Measurements from ENCODE around the gene MISP3. TPM values are rescaled to one million over a fixed set of nuclear protein-coding genes. Genes with fewer than 3 reads are reported as not detected.

MISP3 gene
- polyA plus RNA-seq, 2 of the 4 experiments (the other 2 are of a cell fraction) = 1.9 to 2.3 TPM

DNA sequence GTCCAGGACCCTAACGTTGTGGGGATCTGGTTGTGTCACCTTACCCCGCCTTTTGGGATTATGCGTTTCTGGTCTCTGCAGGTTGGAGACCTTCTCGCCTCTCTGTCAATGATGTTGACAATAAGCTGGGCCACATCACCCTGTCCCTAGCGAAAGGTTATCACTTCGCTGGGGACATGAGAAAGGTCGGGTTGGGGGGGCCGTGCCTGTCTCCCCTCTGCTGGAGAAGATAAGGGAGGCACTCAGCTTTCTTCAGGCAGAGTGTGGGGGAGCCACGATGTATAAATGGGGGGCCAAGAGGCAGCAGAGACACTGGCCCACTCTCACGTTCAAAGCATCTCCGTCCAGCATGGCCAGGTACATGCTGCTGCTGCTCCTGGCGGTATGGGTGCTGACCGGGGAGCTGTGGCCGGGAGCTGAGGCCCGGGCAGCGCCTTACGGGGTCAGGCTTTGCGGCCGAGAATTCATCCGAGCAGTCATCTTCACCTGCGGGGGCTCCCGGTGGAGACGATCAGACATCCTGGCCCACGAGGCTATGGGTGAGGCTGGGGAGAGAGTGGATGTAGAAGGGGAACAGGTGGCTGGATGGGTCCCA is 44.6 kb upstream of the MISP3 start, which contains the start of gene RLN3:
Gene RLN3 (plus strand): TSS at position 293 of the 595 bp plus-strand sequence. CDS start 57 bp downstream, at position 350.
- Histone ChIP-seq H3K27ac (no peak within 1 kb of the TSS), H3K4me1 (peaks cover 9% of the 10 kb centered on the region; the same call in 2 of the 3 replicates), H3K4me2 (no peak within 1 kb of the TSS), H3K4me3 (no peak within 1 kb of the TSS), H3K9me3 (no peaks in the 10 kb centered on the region)
- WGBS (ENCODE audit: missing lambda C conversion rate) = 64% methylated on average over 17 of the region's 24 CpGs
- ChIA-PET CTCF (interaction anchor here (0.6 kb wide), 1 partner anchor 15 kb away, joined by 3 read pairs; no protein-coding TSS in a partner anchor), POLR2A (no interaction called here)
- FAIRE-seq = no peak
- no peak for TF ChIP-seq ZSCAN20 (CRISPR knock-in tag; IDR thresholded peaks at IDR 0.05)
- no peak for TF ChIP-seq KDM5A (IDR thresholded peaks at IDR 0.05)
- TF ChIP-seq SMC3 (IDR thresholded peaks at IDR 0.05) = no peak
- TF ChIP-seq RAD21 (conservative IDR thresholded peaks at IDR 0.05 in 1 of 2, IDR thresholded peaks at IDR 0.05 in 1 of 2) = no peak
- TF ChIP-seq CHD2 (IDR thresholded peaks at IDR 0.05; ENCODE audit: low read length, partially characterized antibody) = no peak
- no peak for TF ChIP-seq JUNB (IDR thresholded peaks at IDR 0.05)
- TF ChIP-seq FOSL2 (IDR thresholded peaks at IDR 0.05) = no peak
- no peak for TF ChIP-seq FOSL2 (CRISPR knock-in tag; IDR thresholded peaks at IDR 0.05)
- TF ChIP-seq MAX (IDR thresholded peaks at IDR 0.05) = no peak
- TF ChIP-seq HDAC2 (IDR thresholded peaks at IDR 0.05) = no peak
- TF ChIP-seq RARB (CRISPR knock-in tag; IDR thresholded peaks at IDR 0.05) = no peak
- TF ChIP-seq HOXB13 (CRISPR knock-in tag; IDR thresholded peaks at IDR 0.05; ENCODE audit: low read depth) = no peak
- TF ChIP-seq MYC (IDR thresholded peaks at IDR 0.05; ENCODE audit: borderline replicate concordance, low read length) = no peak
- no peak for TF ChIP-seq FOSB (CRISPR knock-in tag; IDR thresholded peaks at IDR 0.05)
- TF ChIP-seq NPAS2 (CRISPR knock-in tag; IDR thresholded peaks at IDR 0.05; ENCODE audit: borderline replicate concordance) = no peak
- TF ChIP-seq HOXA7 (CRISPR knock-in tag; IDR thresholded peaks at IDR 0.05) = no peak
- TF ChIP-seq HOXB5 (CRISPR knock-in tag; IDR thresholded peaks at IDR 0.05) = no peak
- TF ChIP-seq NR3C1 (IDR thresholded peaks at IDR 0.05) = no peak
- TF ChIP-seq CBX8 (IDR thresholded peaks at IDR 0.05) = no peak
- no peak for TF ChIP-seq USF2 (IDR thresholded peaks at IDR 0.05)
- no peak for TF ChIP-seq PHF8 (IDR thresholded peaks at IDR 0.05; ENCODE audit: borderline replicate concordance, low read depth)
- no peak for DNase-seq (ENCODE audit: low read depth in 1 of 2, low spot score in 1 of 2)
- no peak for ATAC-seq

DNA sequence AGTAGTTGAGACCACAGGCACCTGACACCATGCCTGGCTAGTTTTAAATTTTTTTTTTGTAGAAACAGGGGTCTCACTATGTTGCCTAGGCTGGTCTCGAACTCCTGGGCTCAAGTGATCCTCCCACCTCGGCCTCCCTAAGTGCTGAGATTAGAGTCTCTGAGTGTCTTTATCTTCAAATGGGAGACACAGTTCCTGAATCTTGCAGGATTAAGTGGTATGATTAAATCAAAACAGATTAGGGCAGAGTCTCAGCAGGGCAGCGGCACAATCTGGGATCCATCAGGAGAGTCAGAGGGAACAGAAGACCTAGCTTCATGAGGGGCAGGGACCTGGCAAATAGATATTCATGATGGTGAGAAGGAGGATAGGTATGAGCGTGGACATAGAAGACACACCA is 43.7 kb upstream of the MISP3 start:
- FAIRE-seq = no peak
- no peak for TF ChIP-seq RCOR1 (IDR thresholded peaks at IDR 0.05; ENCODE audit: low read depth, low read length)
- TF ChIP-seq POLR2A (IDR thresholded peaks at IDR 0.05; ENCODE audit: low read length) = no peak
- no peak for TF ChIP-seq JUN (IDR thresholded peaks at IDR 0.05)
- no peak for TF ChIP-seq FOXS1 (CRISPR knock-in tag; IDR thresholded peaks at IDR 0.05)
- no peak for TF ChIP-seq TFCP2L1 (CRISPR knock-in tag; IDR thresholded peaks at IDR 0.05)
- no peak for TF ChIP-seq NPAS2 (CRISPR knock-in tag; IDR thresholded peaks at IDR 0.05; ENCODE audit: borderline replicate concordance)
- TF ChIP-seq MAX (IDR thresholded peaks at IDR 0.05) = no peak
- no peak for TF ChIP-seq KDM1A (IDR thresholded peaks at IDR 0.05; ENCODE audit: low read depth)
- no peak for TF ChIP-seq FOSL2 (IDR thresholded peaks at IDR 0.05)
- TF ChIP-seq FOSL2 (CRISPR knock-in tag; IDR thresholded peaks at IDR 0.05) = no peak
- no peak for TF ChIP-seq PBX3 (IDR thresholded peaks at IDR 0.05)
- no peak for TF ChIP-seq CBX8 (IDR thresholded peaks at IDR 0.05)
- Histone ChIP-seq H3K4me3 (no peak overlapping the region), H3K4me1 (peaks cover 6% of the 10 kb centered on the region; the same call in 2 of the 3 replicates), H3K9me3 (no peaks in the 10 kb centered on the region), H3K27ac (no peak overlapping the region), H3K4me2 (no peak overlapping the region)
- 65% methylated on average over 4 of the region's 4 CpGs for WGBS (ENCODE audit: missing lambda C conversion rate)
- POLR2A ChIA-PET = no interaction called here
- ATAC-seq = no peak
- DNase-seq (ENCODE audit: low read depth in 1 of 2, low spot score in 1 of 2) = no peak
- CTCF ChIA-PET = no interaction called here
